ENCODE measurements around the gene VPS51. TPM values are rescaled to one million over a fixed set of nuclear protein-coding genes. Genes with fewer than 3 reads are reported as not detected.

Gene VPS51
- total RNA-seq, 1 experiment from 2014 or later: 139 TPM

DNA sequence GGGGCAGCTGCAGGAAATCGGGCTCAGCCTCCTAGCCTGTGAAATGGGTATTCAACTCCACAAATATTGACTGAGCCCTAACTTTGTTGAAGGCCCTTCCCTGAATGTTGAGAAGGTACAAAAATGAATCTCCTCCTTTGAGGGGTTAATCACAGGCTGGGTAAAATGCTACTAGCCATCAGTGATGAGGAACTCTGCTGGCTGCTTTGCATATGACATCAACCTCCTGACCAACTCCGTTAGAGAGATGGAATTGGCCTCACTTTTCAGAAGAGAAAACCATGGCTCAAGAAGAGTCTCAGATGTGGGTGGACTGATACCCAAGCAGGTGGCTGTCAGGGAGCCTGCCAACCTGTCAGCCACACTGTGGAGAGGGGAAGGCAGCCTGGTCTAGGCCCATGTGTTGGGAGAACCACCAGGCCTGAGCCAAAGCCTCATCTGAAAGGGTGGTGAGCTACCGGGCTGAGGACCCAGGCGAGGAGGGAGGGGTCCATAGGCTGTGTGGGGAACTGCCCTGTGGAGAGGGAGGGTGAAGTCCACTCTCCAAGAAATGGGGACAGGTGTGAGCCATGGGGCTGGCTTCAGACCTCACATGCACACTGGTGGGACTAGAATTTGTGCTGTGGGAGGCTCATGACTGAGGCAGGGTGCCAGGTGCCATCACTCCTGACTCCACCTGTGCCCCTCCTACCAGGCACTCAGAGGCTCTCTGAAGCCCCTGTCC, 23.9 kb upstream of the VPS51 start:
- no peak for DNase-seq (ENCODE audit: low read depth)

DNA sequence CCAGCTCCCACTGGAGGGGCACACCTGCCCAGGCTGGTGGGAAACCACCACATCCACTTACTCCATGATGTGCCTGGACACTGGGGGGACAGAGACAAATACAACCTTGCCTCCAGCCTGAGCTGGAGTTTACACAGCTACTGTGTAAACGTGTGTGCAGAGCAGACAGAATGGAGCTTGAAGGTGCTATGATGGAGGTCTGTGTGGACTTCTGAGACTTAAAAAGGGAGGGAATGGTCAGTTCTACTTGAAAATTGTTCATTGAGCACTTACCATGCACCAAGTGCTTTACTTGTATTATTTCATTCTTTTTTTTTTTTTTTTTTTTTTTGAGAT, 23.4 kb upstream of the VPS51 start:
- no peak for DNase-seq (ENCODE audit: low read depth)

DNA sequence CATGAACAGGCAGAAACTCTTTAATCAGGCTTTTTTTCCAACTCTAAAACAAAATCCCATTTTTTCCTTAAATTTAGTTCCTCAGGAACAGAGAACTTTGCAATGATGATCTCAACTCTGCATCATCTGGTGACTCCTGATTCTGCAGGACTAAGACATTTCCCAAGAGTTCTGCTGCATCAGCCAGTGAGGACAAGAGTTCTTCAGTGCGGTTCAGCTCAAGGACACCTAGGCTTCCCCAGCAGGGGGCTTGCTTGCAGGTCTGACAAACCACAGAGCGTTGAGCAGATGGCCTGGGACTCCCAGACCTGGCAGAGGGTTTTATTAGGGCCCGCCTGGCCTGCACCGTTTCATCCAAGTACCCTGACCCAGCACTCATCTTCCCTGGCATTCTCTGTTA, 18.6 kb upstream of the VPS51 start:
- no peak for DNase-seq (ENCODE audit: low read depth)

DNA sequence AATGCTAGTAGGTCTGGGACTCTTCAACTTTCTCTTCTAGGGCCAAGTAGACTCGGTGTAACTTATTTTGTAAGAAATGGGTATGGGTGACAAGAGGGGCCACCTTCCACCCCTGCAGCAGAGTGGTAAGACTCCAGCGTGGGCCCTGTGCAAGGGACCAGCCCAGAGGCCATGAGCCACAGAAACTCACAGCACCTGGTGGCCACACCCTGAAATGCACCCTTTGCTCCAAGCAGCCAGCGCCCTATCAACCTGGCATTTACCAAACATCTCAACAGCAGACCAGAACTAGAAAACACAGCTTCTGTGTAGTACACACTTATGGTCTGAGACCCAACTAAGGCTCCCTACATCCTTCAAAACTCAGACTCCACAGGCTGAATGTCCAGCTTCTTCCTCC, 17.9 kb upstream of the VPS51 start:
- peak; percentile 49 for DNase-seq (ENCODE audit: low read depth)

DNA sequence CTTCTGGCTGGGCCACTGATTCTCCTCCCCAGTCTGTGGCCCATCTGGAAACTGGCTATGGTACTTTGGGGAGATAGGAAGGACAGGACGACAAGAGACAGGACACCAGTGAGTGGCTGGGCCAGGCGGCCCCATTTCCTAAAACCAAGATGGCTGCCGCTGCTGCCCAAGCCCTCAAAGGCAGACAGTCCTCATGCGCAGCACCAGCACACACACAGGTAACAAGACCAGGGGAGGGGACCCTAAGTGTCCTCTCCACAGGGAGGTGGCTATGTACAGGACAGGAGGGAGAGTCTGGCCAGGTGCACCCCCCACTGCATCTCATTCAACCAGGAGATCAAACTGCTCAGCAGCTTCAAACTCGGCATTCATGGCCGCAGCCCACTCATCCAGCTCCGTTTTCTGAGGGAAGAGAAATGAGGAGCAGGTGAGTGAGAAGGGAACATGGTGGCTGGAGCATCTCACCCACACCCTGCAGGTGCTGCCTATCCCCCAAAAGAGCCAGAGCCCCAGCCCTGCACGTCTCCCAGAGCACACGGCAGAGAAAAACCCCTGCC, 17.1 kb upstream of the VPS51 start:
- no peak for DNase-seq (ENCODE audit: low read depth)

DNA sequence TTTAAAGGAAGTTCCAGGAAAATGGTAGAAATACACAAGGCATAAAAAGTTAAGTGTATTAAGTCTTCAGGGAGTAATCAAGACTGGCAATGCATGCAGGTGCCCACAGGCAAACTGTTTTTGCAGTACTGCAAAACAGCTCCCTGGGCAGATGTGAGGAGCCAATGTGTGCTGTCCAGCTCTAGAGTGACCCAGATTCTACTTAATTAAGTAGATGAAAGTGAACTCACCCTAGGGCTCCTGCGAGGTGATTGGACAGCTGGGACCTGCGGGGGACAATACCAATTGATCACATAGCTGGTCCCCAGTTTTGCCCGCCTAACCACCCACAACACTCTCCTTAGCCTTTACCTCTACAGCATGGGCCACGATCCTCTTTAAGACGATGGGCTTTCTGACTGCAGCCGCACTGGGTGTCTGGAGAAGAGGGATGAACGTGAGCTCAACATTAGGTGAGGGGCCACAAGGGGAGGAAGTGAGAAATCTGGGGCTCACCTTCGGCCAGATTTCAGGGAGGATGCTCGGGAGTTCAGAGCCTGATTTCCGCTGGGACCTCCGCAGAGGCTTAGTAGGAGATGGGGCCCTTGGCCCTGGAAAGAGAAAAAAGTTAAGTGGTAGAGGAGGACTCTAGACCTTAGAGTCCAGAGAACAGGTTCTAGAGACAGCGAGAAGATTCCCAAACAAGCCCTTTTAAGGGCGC, 12.7 kb upstream of the VPS51 start:
- no peak for DNase-seq (ENCODE audit: low read depth)

DNA sequence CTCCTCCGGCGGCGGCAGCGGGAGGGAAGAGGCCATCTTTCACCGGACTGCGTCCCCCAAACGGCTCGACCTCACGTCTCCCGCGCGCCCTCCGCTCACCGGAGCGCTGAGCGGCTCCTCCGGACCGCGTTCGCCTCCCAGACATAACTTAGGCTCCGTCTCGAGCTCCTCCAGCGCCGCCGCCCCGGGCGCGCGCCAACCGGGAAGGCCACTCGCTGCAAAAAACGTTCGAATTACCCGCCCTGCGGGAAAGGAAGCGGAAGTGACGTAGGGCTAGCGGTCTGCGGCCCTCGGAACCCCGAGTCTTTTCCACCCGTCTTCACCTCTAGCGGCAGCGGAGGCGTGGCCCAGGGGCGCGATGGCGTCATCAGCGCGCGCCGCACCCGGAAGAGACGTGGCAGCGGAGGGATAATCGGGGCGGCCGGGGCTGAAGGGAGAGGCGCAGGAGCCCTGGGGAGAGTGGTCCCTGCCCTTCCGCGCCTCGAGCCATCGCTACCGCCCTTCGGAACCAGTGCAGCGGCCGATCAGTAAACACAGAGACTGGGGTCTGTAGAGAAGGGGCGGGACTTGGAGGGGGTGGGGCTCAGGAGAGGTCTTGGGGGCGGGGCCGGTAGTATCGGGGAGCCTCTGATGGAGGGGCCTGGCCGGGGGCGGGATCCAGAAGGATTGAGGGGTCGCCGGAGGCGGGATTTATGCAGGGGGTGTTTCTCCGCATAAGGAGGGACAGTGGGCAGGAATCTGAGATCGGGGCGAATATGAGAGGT, 12.0 kb upstream of the VPS51 start, which contains the start of the genes CDCA5 and ZFPL1:
CDCA5 (minus strand) TSS at position 207 of the 764 bp plus-strand sequence; CDS start at position 145, 62 bp downstream.
ZFPL1 (plus strand) TSS at position 389 of the 764 bp plus-strand sequence. CDS start 477 bp downstream, outside the sequence.
- peak; percentile 92 for DNase-seq (ENCODE audit: low read depth)

DNA sequence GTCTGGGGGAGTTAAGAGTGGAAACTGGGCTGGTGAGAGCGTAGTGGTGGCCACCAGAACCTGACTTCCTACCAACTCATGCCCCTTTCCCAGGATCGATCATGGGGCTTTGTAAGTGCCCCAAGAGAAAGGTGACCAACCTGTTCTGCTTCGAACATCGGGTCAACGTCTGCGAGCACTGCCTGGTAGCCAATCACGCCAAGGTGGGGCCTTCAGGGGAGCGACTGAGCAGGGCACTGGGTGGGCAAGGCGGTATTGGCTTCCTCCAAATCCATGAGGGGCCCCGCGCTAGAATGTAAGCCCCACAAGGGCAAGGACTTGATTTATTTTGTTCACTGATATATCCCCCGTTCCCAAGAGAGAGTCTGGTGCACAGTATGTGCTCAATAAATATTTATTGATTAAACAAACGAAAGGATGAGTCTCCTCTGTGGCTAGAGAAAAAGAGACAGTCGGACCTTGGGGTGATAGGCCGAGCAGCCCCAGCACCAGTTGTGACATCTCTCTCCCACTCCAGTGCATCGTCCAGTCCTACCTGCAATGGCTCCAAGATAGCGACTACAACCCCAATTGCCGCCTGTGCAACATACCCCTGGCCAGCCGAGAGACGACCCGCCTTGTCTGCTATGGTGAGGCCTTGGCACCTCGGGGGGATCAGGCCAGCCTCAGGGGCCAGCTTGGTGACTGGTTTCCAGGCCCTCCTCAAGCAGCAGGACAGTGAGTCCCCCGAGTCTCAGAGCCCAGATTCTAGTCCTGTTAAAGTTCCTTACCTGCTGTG, 11.2 kb upstream of the VPS51 start:
- no peak for DNase-seq (ENCODE audit: low read depth)

DNA sequence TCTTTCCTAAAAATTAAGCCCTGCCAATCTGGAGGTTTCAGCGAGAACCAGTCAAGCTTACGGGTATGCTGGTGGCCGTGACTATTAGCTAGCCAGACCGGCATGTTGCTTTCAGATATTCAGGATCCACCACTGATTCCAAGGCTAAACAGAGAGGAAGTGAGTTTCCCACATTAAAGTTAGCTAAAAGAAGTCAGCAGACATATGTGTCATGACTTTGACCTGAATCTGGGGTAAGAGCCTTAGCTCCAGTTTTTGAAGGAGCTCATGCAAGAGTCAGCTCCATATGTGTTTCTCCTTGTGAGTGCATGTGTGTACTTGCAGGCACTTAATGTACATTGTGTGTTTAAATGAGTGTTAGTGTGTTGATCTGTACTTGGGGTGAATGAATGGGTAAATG, 10.6 kb upstream of the VPS51 start:
- no peak for DNase-seq (ENCODE audit: low read depth)

DNA sequence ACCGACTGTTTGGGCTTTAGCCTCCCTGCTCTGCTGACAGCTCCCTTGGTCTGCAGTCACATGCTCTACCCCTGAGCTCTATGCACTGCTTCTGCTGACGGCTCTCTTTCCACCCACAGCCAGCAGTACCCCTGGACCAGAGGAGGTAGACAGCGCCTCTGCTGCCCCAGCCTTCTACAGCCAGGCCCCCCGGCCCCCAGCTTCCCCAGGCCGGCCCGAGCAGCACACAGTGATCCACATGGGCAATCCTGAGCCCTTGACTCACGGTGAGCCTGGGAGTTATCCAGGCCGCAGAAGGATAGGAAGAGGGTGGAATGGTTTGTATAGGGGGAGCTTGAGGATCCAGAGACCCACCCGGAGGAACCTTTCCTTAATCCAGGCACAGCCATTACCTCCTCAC, 9.2 kb upstream of the VPS51 start:
- DNase-seq (ENCODE audit: low read depth): no peak

DNA sequence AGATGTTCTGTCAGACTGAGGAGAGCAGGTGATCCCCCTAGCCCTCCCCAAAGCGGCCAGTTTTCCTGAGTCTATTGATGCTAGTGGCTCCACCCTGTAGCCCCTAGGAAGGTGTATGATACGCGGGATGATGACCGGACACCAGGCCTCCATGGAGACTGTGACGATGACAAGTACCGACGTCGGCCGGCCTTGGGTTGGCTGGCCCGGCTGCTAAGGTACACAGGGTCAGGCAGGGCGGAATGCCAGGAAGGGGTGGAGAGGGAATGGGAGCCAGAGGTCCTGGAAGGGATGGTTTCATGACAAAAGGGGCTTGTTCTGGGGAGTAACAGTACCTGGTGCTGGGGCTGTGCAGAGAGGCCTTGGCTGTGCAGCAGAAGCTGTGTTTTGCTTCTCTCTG, 8.8 kb upstream of the VPS51 start:
- no peak for DNase-seq (ENCODE audit: low read depth)

DNA sequence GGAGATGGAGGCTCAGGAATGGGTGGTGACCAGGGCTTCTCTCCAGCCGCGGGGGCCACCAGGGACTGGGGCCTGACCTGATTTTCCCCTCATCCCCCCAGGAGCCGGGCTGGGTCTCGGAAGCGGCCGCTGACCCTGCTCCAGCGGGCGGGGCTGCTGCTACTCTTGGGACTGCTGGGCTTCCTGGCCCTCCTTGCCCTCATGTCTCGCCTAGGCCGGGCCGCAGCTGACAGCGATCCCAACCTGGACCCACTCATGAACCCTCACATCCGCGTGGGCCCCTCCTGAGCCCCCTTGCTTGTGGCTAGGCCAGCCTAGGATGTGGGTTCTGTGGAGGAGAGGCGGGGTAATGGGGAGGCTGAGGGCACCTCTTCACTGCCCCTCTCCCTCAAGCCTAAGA, 8.2 kb upstream of the VPS51 start:
- DNase-seq (ENCODE audit: low read depth): no peak

DNA sequence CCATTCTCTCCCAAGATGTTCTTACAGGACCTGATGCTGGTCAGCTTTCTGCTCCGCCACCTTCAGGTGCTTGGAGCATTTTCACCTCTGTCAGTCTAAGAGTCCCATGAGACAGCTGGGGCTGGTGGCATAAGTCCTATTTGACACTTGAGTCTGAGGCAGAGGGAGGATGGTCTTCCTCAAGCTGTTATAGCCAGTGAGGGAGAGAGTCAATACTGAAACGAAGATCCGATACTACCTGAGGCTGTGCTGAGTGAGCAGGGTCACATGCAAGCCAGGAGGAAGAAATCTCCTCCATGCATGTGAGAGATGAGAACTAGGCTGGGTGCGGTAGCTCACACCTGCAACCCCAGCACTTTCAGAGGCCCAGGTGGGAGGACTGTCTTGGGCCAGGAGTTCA, 6.4 kb upstream of the VPS51 start:
- DNase-seq (ENCODE audit: low read depth): no peak

DNA sequence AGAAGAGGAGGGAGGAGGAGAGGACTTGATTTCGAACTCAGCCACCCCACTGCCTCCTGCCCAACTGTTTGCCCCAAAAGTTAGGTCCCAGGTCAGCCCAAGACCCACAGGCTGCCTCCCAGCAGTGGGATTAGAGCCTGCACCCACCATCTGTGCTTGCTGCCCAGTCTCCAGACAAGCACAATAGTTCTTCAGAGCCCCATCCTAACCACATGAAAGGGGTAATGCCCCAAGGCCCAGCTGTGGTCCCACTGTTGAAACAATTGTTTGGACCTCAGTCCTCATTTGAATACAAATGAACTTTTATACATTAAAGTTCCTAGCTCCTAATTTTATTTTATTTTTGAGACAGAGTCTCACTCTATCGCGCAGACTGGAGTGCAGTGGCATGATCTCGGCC, 5.4 kb upstream of the VPS51 start:
- no peak for DNase-seq (ENCODE audit: low read depth)

DNA sequence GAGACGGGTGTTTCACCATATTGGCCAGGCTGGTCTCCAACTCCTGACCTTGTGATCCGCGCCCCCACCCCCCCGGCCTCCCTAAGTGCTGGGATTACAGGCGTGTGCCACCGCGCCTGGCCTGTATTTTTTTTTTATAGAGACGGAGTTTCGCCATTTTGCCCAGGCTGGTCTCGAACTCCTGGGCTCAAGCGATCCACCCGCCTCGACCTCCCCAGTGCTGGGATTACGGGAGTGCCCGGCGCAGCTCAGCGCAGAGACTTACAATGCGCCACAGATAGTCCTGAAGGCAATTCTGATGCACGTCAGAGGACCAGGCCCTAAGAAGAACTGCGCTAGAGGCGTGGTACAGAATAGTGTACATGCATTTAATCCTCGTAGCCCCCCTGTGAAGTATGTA, 587 bp upstream of the VPS51 start:
- DNase-seq (ENCODE audit: low read depth): no peak

DNA sequence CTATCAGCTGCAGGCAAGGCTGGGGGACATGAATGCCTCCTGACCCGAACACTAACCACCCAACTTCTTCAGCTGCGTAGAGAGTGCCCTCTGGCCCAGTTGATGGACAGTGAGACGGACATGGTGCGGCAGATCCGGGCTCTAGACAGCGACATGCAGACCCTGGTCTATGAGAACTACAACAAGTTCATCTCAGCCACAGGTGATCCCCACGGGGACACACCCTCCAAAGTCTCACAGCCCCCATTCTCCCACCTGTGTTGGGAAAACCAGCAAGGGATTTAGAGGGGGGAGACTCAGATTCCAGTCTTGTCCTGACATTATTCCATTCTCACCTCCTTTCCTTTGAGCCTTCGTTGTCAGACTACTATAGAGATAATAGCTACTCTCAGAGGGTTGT, 912 bp downstream of the VPS51 start:
- no peak for DNase-seq (ENCODE audit: low read depth)

DNA sequence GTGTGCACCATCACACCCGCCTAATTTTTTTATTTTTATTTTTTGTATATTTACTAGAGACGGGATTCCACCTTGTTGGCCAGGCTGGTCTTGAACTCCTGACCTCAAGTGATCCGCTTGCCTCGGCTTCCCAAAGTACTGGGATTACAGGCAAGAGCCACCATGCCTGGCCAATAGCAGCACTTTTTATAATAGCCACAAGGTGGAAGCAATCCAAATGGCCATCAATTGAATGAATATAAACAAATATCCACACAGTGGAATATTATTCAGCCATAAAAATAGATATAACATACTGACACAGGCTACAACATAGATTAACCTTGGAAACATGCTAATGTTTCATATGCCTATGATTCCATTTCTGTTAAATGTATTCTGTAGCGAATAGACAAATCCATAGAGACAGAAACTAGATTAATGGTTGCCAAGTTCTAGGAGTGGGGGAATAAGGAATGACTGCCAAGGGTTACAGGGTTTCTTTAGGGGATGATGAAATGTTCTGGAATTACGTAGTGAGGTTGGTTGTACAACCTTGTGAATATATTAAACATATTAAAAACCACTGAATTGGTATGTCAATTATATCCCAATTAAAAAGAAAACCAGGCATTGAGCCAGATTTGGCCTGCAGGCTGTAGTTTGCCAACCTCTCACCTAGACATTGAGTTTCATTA, 4.8 kb downstream of the VPS51 start:
- DNase-seq (ENCODE audit: low read depth): no peak

DNA sequence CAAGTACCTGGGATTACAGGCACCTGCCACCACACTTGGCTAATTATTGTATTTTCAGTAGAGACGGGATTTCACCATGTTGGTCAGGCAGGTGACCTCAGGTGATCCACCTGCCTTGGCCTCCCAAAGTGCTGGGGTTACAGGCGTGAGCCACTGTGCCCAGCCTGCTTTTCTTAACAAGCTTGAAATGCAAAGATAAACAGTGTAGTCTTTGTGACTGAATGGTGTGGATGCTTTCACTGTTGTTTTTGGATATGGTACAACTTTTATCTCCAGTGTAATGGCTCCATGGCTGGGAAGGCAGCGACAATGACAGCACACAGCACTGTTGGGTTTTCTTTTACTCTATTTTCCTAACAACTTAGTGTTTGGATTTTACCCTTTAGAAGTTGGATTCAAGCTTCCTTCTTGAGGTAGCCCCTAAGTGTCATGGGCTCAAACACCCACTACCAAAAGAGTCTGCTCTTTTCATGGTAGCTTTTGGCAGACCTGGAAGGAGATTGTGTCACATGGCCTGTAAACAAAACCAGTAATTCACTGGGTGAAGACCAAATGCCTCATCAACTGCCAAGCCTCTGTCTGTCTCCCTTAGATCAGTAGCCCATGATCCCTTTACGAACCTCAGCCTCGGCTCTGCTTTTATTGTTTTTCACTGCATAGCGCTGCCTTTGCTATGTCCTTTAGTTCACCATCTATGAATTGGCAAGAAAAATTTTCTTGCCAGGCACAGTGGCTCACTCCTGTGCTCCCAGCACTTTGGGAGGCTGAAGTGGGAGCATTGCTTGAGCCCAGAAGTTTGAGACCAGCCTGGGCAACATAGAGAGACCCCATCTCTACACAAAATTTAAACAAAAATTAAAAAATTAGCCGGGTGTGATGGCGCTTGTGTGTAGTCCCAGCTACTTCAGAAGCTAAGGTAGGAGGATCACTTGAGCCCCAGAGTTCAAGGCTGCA, 6.4 kb downstream of the VPS51 start:
- no peak for DNase-seq (ENCODE audit: low read depth)

DNA sequence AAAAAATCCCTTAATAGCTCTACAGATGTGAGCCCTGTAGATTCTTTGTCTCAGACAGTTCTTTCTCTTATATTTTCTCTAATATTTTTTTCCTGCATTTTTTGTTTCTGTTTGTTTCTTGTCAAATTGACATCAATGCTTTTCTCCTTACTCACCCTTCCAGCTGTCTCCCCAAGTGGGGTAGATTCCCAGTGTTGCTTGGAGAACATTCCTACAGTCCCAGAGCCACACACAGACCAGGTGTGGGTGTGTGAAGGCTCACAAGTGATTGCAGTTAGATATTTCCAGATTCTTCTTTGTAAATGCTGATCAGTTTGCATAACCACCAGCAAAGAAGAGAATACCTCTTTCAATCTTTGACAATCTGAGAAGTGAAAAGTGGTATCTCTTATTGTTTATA, 7.5 kb downstream of the VPS51 start:
- no peak for DNase-seq (ENCODE audit: low read depth)

DNA sequence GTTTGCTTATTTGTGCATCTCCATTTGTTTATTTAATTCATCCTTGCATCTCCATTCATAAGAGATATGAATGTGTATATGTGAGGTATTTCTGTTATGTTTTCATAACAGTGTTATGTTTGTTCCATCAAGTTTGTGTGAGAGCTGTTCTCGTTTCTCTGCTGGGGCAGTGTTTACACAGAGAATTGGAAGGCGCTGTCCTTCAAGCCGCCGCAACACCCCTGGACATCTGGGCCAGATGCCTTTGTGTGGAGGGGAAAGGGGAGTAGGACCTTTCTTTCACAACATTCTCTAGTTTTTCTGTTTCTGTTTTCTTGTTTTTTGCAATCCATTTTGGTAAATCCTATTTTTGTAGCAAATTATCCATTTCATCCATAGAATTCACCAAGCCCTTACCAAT, 8.6 kb downstream of the VPS51 start:
- DNase-seq (ENCODE audit: low read depth): no peak

Data from HT1080 (cell line).